A673 (cell line): Measurements from ENCODE around the gene OR2F1. TPM values are rescaled to one million over a fixed set of nuclear protein-coding genes. Genes with fewer than 3 reads are reported as not detected.

Experiments used
- BruUV-seq: library from RNA; stranded (reverse); fragments of 400-500 nt; replicated peaks from 2 replicates; lab custom pipeline; 2021; lab: Mats Ljungman, UMichigan
- CTCF ChIA-PET: fragments of 300-600 bp; sonication (Branson Sonifier 250); formaldehyde crosslinking; loops from one replicate; lab custom pipeline; 2022; ENCODE audit warnings: antibody characterized with exemption; lab: Charles Lee
- POLR2A ChIA-PET: fragments of 300-600 bp; sonication (Branson Sonifier 250); formaldehyde crosslinking; loops from one replicate; lab custom pipeline; 2022; ENCODE audit warnings: antibody characterized with exemption; ENCODE audit not compliant: low non-redundant PET; lab: Charles Lee
- DNase-seq: peaks from one replicate; pipeline ENCODE4 v3.0.0-alpha.2; 2015; ENCODE audit warnings: low spot score
- H3K27ac ChIP-seq: fragments of 200-600 bp; sonication (generic); 2 replicates; pipeline ENCODE4 v1.5.1; 2016; ENCODE audit warnings: mixed run types, low read depth, mild to moderate bottlenecking, mixed read lengths, antibody characterized with exemption, low read length; ENCODE audit not compliant: poor library complexity, severe bottlenecking
- H3K27me3 ChIP-seq: fragments of 200-600 bp; sonication (generic); replicated peaks from 2 replicates; pipeline ENCODE4 v1.6.1; 2017; ENCODE audit warnings: mixed run types, low read depth, mild to moderate bottlenecking, mixed read lengths, antibody characterized with exemption, low read length; ENCODE audit not compliant: insufficient read depth, poor library complexity
- H3K36me3 ChIP-seq: fragments of 200-600 bp; sonication (generic); 2 replicates; pipeline ENCODE4 v1.6.1; 2016; ENCODE audit warnings: mixed run types, mild to moderate bottlenecking, mixed read lengths, antibody characterized with exemption, low read length; ENCODE audit not compliant: insufficient read depth, poor library complexity, severe bottlenecking
- H3K4me1 ChIP-seq: fragments of 200-600 bp; sonication (generic); 2 replicates; pipeline ENCODE4 v1.6.1; 2017; ENCODE audit warnings: mixed run types, mild to moderate bottlenecking, mixed read lengths, antibody characterized with exemption, low read length; ENCODE audit not compliant: insufficient read depth, poor library complexity, severe bottlenecking
- H3K4me3 ChIP-seq: fragments of 200-600 bp; sonication (generic); 2 replicates; pipeline ENCODE4 v1.5.1; 2016; ENCODE audit warnings: low read depth, mixed run types, mild to moderate bottlenecking, mixed read lengths, low read length; ENCODE audit not compliant: poor library complexity, severe bottlenecking
- H3K9me3 ChIP-seq: fragments of 200-600 bp; sonication (generic); 2 replicates; pipeline ENCODE4 v1.6.1; 2016; ENCODE audit warnings: mixed run types, low read depth, mild to moderate bottlenecking, mixed read lengths, antibody characterized with exemption, low read length; ENCODE audit not compliant: poor library complexity, severe bottlenecking
- CTCF ChIP-seq: fragments of 300-800, 200-600 bp; sonication (generic); conservative IDR thresholded peaks from 2 replicates; pipeline ENCODE4 v1.5.1; 2017; ENCODE audit warnings: low read depth, mild to moderate bottlenecking, antibody characterized with exemption, low read length, moderate library complexity, mixed read lengths
- EZH2 ChIP-seq: fragments of 200-600 bp; sonication (generic); IDR thresholded peaks from 2 replicates; pipeline ENCODE4 v1.6.1; 2017; ENCODE audit warnings: borderline replicate concordance, low read depth, mild to moderate bottlenecking, mixed read lengths, antibody characterized with exemption, low read length; ENCODE audit not compliant: poor library complexity, severe bottlenecking
- intact Hi-C: fragments of 100-400 bp; cut with micrococcal nuclease; formaldehyde crosslinking; loops from one replicate; pipeline ENCODE4 v1.10.0; 2022; ENCODE audit not compliant: unreplicated experiment
- total RNA-seq: library from RNA; stranded (reverse); gene quantifications from 2 replicates; pipeline ENCODE4 v1.2.3, GENCODE V29; 2021

OR2F1 gene
- total RNA-seq, 1 experiment from 2014 or later: not detected

GRCh38 chr7:143906895-143907294 is 47.7 kb upstream of the OR2F1 start:
- no peaks in the 10 kb centered on the region for H3K4me1 ChIP-seq
- peaks cover 11% of the 10 kb centered on the region for H3K27me3 ChIP-seq
- ChIA-PET CTCF (no interaction called here), POLR2A (no interaction called here)
- no peak overlapping the region for H3K27ac ChIP-seq
- BruUV-seq: no TSS peak
- H3K4me3 ChIP-seq: no peak overlapping the region
- DNase-seq: no peak
- TF ChIP-seq CTCF (no peak), EZH2 (no peak)
- no peaks in the 10 kb centered on the region for H3K36me3 ChIP-seq
- intact Hi-C loops: loop anchor here (10.0 kb wide), 1 partner anchor 218 kb away; the partner anchor contains the start of gene OR2A14
- no peaks in the 10 kb centered on the region for H3K9me3 ChIP-seq

- ChIA-PET POLR2A (no interaction called here), CTCF (no interaction called here)
- no peak for DNase-seq
- BruUV-seq: no TSS peak
- no peak for TF ChIP-seq CTCF
- no peak for TF ChIP-seq EZH2
- Histone ChIP-seq H3K27me3 (peaks cover 11% of the 10 kb centered on the region), H3K4me3 (no peak overlapping the region), H3K9me3 (no peaks in the 10 kb centered on the region), H3K4me1 (no peaks in the 10 kb centered on the region), H3K36me3 (no peaks in the 10 kb centered on the region), H3K27ac (no peak overlapping the region)
- intact Hi-C loops: loop anchor here (10.0 kb wide), 1 partner anchor 217 kb away; the partner anchor contains the start of gene OR2A14
Observed at GRCh38 chr7:143908120-143908519, 46.5 kb upstream of the OR2F1 start.

GRCh38 chr7:143909863-143910262 is 44.8 kb upstream of the OR2F1 start:
- no peak for TF ChIP-seq CTCF
- no peak for TF ChIP-seq EZH2
- ChIA-PET CTCF (no interaction called here), POLR2A (no interaction called here)
- Histone ChIP-seq H3K36me3 (no peaks in the 10 kb centered on the region), H3K27ac (no peak overlapping the region), H3K4me1 (no peaks in the 10 kb centered on the region), H3K9me3 (no peaks in the 10 kb centered on the region), H3K4me3 (no peak overlapping the region), H3K27me3 (peaks cover 15% of the 10 kb centered on the region)
- intact Hi-C loops: loop anchor here (10.0 kb wide), 1 partner anchor 215 kb away; the partner anchor contains the start of gene OR2A14
- DNase-seq: no peak
- BruUV-seq: no TSS peak
